HEK293T (cell line): Measurements from ENCODE around the gene GNAL.
"Not testable (repeated sequence)": the region's sequence is repeated elsewhere in the genome, so short reads cannot be mapped to it uniquely, and the experiment has no call there.

Experiments used
- CTCF ChIA-PET: fragments of 350-600 bp; formaldehyde crosslinking; extraction: SDS; loops from one replicate; lab custom pipeline; 2021; ENCODE audit warnings: antibody characterized with exemption, inconsistent platforms; lab: Yijun Ruan, JAX
- POLR2A ChIA-PET: fragments of 350-600 bp; formaldehyde crosslinking; extraction: SDS; loops from one replicate; lab custom pipeline; 2020; ENCODE audit warnings: antibody characterized with exemption, inconsistent platforms; lab: Yijun Ruan, JAX
- DNase-seq: peaks from one replicate; pipeline ENCODE4 v3.0.0; 2012; ENCODE audit warnings: mixed read lengths; ENCODE audit errors: extremely low spot score
- ARNT ChIP-seq: fragments of 450-650 bp; IDR thresholded peaks from 2 replicates; pipeline ENCODE4 v1.6.1; 2017; ENCODE audit warnings: mild to moderate bottlenecking
- BHLHE40 ChIP-seq: fragments of 450-650 bp; IDR thresholded peaks from 2 replicates; pipeline ENCODE4 v1.6.1; 2016; ENCODE audit warnings: mild to moderate bottlenecking, moderate library complexity, borderline replicate concordance
- CTBP1 ChIP-seq: fragments of 450-650 bp; IDR thresholded peaks from 2 replicates; pipeline ENCODE4 v1.6.1; 2016; ENCODE audit warnings: borderline replicate concordance
- ELF4 ChIP-seq: fragments of 450-650 bp; IDR thresholded peaks from 2 replicates; pipeline ENCODE4 v1.6.1; 2017; ENCODE audit warnings: antibody characterized with exemption
- FOXA1 ChIP-seq: fragments of 450-650 bp; IDR thresholded peaks from 2 replicates; pipeline ENCODE4 v1.6.1; 2016; ENCODE audit warnings: mild to moderate bottlenecking
- FOXK2 ChIP-seq: fragments of 450-650 bp; IDR thresholded peaks from 2 replicates; pipeline ENCODE4 v1.6.1; 2016; ENCODE audit warnings: mild to moderate bottlenecking
- FOXM1 ChIP-seq: fragments of 450-650 bp; IDR thresholded peaks from 2 replicates; pipeline ENCODE4 v1.6.1; 2017; ENCODE audit warnings: mild to moderate bottlenecking, borderline replicate concordance
- HDGF ChIP-seq: fragments of 450-650 bp; IDR thresholded peaks from 2 replicates; pipeline ENCODE4 v1.6.1; 2017; ENCODE audit warnings: antibody characterized with exemption, borderline replicate concordance
- L3MBTL2 ChIP-seq: fragments of 450-650 bp; conservative IDR thresholded peaks from 2 replicates; pipeline ENCODE4 v1.6.1; 2016; ENCODE audit warnings: mild to moderate bottlenecking
- LEF1 ChIP-seq: fragments of 450-650 bp; IDR thresholded peaks from 2 replicates; pipeline ENCODE4 v1.6.1; 2017; ENCODE audit warnings: mild to moderate bottlenecking, borderline replicate concordance
- NFRKB ChIP-seq: fragments of 450-650 bp; IDR thresholded peaks from 2 replicates; pipeline ENCODE4 v1.6.1; 2016; ENCODE audit warnings: mild to moderate bottlenecking, moderate library complexity
- SP1 ChIP-seq: fragments of 450-650 bp; IDR thresholded peaks from 2 replicates; pipeline ENCODE4 v1.6.1; 2017
- SUZ12 ChIP-seq: fragments of 450-650 bp; IDR thresholded peaks from 2 replicates; pipeline ENCODE4 v1.6.1; 2016; ENCODE audit warnings: mild to moderate bottlenecking
- TARDBP ChIP-seq: fragments of 450-650 bp; IDR thresholded peaks from 2 replicates; pipeline ENCODE4 v1.6.1; 2016
- ZNF384 ChIP-seq: fragments of 450-650 bp; IDR thresholded peaks from 2 replicates; pipeline ENCODE4 v1.6.1; 2016
- TF ChIP-seq, protein P1 (sequence below): fragments of 450-650 bp; IDR thresholded peaks from 2 replicates; pipeline ENCODE4 v1.6.1; 2016

Gene GNAL

GRCh38 chr18:11688972-11689668 lies at the start of gene GNAL:
Gene GNAL (plus strand): TSS chr18:11689264. CDS start chr18:11689564, 300 bp downstream.
- DNase-seq: peak; percentile 69

DNA sequence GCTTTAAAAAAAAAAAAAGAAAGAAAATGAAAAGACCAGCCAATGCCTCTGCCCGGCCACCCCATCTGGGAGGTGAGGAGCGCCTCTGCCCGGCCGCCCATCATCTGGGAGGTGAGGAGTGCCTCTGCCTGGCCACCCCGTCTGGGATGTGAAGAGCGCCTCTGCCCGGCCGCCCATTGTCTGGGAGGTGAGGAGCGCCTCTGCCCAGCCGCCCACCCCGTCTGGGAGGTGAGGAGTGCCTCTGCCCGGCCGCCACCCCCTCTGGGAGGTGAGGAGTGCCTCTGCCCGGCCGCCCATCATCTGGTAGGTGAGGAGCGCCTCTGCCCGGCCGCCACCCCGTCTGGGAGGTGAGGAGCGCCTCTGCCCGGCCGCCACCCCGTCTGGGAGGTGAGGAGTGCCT lies 41.8 kb upstream of the GNAL start:
- CTCF ChIA-PET, POLR2A ChIA-PET, DNase-seq: not testable (repeated sequence)

More at GRCh38 chr18:11688972-11689668, at the start of gene GNAL:
- POLR2A ChIA-PET: no interaction called here
- no peak for TF ChIP-seq FOXA1
- TF ChIP-seq SP1: no peak
- TF ChIP-seq TARDBP: peak; percentile 72
- TF ChIP-seq CTBP1: peak; percentile 56; the same call in 1 of the 2 replicates
- TF ChIP-seq SUZ12: no peak
- TF ChIP-seq NFRKB: no peak
- CTCF ChIA-PET: no interaction called here

GRCh38 chr18:11647804-11648203 lies 41.3 kb upstream of the GNAL start:
- DNase-seq, CTCF ChIA-PET, POLR2A ChIA-PET: not testable (repeated sequence)

DNA sequence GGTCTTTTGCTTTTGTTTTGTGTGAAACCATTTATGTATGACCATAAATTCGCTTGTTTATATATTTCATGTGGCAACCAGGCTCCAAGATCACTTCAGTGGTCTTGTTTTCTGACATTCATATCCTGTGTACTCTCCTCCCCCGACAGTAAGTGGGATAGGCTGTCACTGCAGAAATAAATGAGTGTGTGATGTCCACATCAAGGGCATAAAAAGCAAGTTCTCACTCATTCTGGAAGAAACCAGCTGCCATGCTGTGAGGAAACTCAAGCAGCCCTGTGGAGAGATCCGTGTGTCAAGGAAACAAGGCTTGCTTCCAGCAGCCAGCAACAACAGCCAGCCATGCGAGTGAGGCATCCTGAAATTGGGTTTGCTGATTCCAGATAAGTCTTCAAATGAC lies 39.2 kb upstream of the GNAL start:
- POLR2A ChIA-PET: no interaction called here
- DNase-seq: no peak
- CTCF ChIA-PET: no interaction called here
- TF ChIP-seq ZNF384 (no peak), FOXK2 (no peak), TARDBP (no peak), NFRKB (no peak), CTBP1 (no peak), LEF1 (no peak), SP1 (no peak), ELF4 (no peak), FOXA1 (no peak), BHLHE40 (no peak), SUZ12 (no peak), FOXM1 (no peak), HDGF (no peak), L3MBTL2 (no peak), ARNT (no peak)
- TF ChIP-seq, protein P1, sequence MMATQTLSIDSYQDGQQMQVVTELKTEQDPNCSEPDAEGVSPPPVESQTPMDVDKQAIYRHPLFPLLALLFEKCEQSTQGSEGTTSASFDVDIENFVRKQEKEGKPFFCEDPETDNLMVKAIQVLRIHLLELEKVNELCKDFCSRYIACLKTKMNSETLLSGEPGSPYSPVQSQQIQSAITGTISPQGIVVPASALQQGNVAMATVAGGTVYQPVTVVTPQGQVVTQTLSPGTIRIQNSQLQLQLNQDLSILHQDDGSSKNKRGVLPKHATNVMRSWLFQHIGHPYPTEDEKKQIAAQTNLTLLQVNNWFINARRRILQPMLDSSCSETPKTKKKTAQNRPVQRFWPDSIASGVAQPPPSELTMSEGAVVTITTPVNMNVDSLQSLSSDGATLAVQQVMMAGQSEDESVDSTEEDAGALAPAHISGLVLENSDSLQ: no peak

GRCh38 chr18:11651899-11652298 lies 37.2 kb upstream of the GNAL start:
- POLR2A ChIA-PET: no interaction called here

GRCh38 chr18:11653521-11653920 lies 35.5 kb upstream of the GNAL start:
- POLR2A ChIA-PET: no interaction called here
- no peak for DNase-seq
- no peak for TF ChIP-seq FOXM1
- TF ChIP-seq SP1: no peak
- no peak for TF ChIP-seq ZNF384
- TF ChIP-seq TARDBP: no peak
- no peak for TF ChIP-seq ARNT
- TF ChIP-seq SUZ12: no peak
- TF ChIP-seq CTBP1: no peak
- TF ChIP-seq, protein P1: no peak
- TF ChIP-seq FOXA1: no peak
- no peak for TF ChIP-seq LEF1
- TF ChIP-seq FOXK2: no peak
- TF ChIP-seq L3MBTL2: no peak
- no peak for TF ChIP-seq NFRKB
- TF ChIP-seq ELF4: no peak
- TF ChIP-seq HDGF: no peak
- TF ChIP-seq BHLHE40: no peak
- CTCF ChIA-PET: no interaction called here

More at GRCh38 chr18:11651899-11652298, 37.2 kb upstream of the GNAL start:
- no peak for TF ChIP-seq CTBP1
- no peak for TF ChIP-seq TARDBP
- TF ChIP-seq SP1: no peak
- TF ChIP-seq BHLHE40: no peak
- no peak for TF ChIP-seq FOXA1
- no peak for TF ChIP-seq HDGF
- TF ChIP-seq NFRKB: no peak
- no peak for TF ChIP-seq FOXM1
- TF ChIP-seq L3MBTL2: no peak
- TF ChIP-seq, protein P1: no peak
- TF ChIP-seq ELF4: no peak
- TF ChIP-seq ARNT: no peak
- no peak for TF ChIP-seq SUZ12
- no peak for DNase-seq
- CTCF ChIA-PET: no interaction called here
